Epithelial cell of esophagus (primary cell): ENCODE measurements around the gene OPRD1.

Source experiments
- DNase-seq: peaks from one replicate; pipeline ENCODE4 v3.0.0; 2010; ENCODE audit warnings: low read depth
- H3K4me3 ChIP-seq: 2 replicates; pipeline ENCODE4 v1.5.1; 2011; ENCODE audit warnings: mild to moderate bottlenecking, low read length, control low read depth
- CTCF ChIP-seq: IDR thresholded peaks from 2 replicates; pipeline ENCODE4 v1.5.1; 2011; ENCODE audit warnings: low read depth, mild to moderate bottlenecking, low read length, control low read depth, inconsistent platforms; ENCODE audit not compliant: insufficient read depth; ENCODE audit errors: missing control alignments

OPRD1 gene

GRCh38 chr1:28778021-28778420 is 33.9 kb upstream of the OPRD1 start:
- H3K4me3 ChIP-seq = no peak overlapping the region
- DNase-seq = no peak
- no peak for TF ChIP-seq CTCF

DNA sequence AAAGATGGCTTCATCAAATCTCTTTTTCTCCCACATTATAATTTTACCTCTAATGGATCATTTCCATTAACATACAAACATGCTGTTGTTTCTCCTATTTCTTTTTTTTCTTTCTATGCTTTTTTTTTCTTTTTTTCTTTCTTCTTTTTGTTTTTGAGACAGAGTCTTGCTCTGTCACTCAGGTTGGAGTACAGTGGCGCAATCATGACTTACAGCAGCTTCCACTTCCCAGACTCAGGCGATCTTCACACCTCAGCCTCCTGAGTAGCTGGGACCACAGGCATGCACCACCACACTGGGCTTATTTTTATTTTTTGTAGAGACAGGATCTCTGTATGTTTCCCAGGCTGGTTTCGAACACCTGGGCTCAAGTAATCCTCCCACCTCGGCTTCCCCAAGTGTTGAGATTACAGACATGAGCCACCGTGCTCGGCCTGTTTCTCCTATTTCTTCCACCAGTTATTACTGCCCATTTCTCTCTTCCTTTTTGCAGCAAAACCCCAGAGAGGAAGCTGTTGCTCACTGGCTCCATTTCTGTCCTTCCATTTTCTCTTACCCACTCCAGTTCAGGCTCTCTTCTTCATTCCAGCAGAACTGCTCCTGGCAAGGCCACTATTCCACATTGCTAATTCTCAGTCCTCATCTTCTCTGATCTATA is 32.1 kb upstream of the OPRD1 start:
- no peak overlapping the region for H3K4me3 ChIP-seq
- no peak for DNase-seq
- TF ChIP-seq CTCF = no peak

DNA sequence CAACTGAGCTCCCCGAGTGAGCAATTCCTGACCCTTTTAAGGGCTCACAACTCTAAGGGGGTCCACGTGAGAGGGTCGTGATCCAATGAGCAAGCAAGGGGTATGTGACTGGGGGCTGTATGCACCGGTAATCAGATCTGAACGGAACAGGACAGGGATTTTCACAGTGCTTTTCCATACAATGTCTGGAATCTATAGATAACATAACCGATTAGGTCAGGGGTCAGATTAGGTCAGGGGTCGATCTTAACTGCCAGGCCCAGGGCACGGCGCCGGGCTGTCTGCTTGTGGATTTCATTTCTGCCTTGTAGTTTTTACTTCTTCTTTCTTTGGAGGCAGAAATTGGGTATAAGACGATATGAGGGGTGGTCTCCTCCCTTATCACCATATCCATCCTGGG is 30.7 kb upstream of the OPRD1 start:
- no peak for DNase-seq

DNA sequence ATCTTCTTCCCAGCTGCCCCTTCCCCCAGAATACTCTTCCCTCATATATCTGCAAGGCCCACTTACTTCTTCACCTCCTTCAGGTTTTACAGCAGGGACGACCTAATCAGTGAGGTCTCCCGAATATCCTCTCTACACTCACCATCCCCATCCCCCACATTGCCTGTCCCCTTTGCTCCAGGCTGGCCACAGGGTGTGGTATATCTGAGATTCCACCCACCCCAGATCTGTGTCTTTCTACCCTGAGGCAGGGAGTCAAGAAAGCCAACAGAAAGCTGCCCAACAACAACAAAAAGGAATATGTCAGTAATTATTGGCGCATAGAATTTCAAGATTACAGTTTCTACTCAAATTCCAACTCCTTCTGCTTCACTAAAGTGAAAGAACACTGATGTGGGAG is 30.0 kb upstream of the OPRD1 start:
- DNase-seq = no peak
- TF ChIP-seq CTCF = no peak
- no peak overlapping the region for H3K4me3 ChIP-seq

More for the DNA sequence above, 30.7 kb upstream of the OPRD1 start:
- no peak overlapping the region for H3K4me3 ChIP-seq
- TF ChIP-seq CTCF = no peak

DNA sequence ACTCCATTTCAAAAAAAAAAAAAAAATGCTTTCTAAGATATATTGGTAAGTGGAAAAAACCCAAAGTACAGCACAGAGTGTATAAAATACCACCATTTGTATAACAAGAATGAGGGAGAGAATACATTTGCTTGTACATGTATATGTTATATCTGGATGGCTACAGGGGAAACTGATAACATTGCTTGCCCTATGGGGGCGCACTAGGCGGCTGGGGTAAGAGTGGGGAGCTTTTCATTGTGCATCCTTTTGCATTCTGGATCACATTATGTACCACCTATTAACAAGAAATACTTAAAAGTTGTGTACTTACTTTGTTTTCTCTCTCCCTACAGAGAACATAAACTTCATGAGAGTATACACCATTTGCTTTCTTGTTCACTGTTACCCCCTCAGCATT is 28.6 kb upstream of the OPRD1 start:
- TF ChIP-seq CTCF = no peak
- DNase-seq = no peak
- no peak overlapping the region for H3K4me3 ChIP-seq

DNA sequence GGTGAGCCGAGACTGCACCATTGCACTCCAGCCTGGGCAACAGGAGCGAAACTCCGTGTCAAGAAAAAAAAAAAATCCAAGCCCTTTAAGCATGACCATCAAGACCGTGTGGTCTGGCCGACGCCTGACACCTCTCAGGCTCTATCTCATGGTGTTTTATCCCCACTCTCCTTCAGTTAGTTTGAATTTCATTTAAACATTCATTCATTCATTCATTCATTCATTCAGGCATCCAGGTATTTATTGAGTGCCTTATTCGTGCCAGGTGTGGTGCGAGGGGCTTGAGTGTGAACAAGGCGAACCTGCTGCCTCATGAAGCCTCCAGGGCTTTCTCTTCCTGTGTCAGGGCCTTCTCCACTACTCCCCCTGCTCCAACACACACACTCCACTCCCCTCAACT is 22.6 kb upstream of the OPRD1 start:
- no peak for DNase-seq
- TF ChIP-seq CTCF = no peak
- H3K4me3 ChIP-seq = no peak overlapping the region

DNA sequence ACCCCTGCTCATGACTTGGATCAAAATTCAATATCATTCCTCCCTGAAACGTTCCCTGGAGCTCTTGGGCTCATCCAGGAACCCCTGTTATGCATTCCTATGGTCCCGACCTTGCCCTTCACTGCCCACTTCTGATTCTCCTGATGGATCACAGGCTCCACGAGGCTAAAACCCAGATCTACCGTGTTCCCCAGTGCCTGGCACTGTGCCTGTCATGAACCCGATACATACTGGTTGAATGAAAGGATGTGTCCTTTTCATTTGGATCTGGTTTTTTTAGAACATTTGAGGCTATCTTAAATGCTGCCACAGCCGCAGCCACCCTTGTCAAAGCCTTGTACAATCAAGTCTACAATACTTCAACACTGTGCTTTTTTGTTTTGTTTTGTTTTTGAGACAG is 22.2 kb upstream of the OPRD1 start:
- no peak for DNase-seq
- no peak for TF ChIP-seq CTCF
- H3K4me3 ChIP-seq = no peak overlapping the region
